Measurements from ENCODE around the gene UBE2R2. TPM values are rescaled to one million over a fixed set of nuclear protein-coding genes. Genes with fewer than 3 reads are reported as not detected.
"Not testable (repeated sequence)": the region's sequence is repeated elsewhere in the genome, so short reads cannot be mapped to it uniquely, and the experiment has no call there.

The UBE2R2 gene
- total and polyA plus RNA-seq, 4 donors = 18.1 to 35.4 (median 26.6) TPM

GRCh38 chr9:33808979-33809322 is 8.0 kb upstream of the UBE2R2 start:
- ATAC-seq (ENCODE audit: low FRiP score); H3K27ac ChIP-seq (ENCODE audit: low read depth in 1 of 2, low read length in 2 of 2); DNase-seq; H3K27me3 ChIP-seq (ENCODE audit: control insufficient read depth in 1 of 2, insufficient read depth in 2 of 2, low read length in 1 of 2); H3K36me3 ChIP-seq (ENCODE audit: control insufficient read depth in 1 of 2, insufficient read depth in 2 of 2, low read length in 1 of 2); H3K9me3 ChIP-seq (ENCODE audit: control insufficient read depth, low read length); H3K4me1 ChIP-seq (ENCODE audit: control insufficient read depth in 1 of 2, insufficient read depth in 2 of 2, low read length in 2 of 2); intact Hi-C loops (cut with DNase I); H3K4me3 ChIP-seq (ENCODE audit: low read length in 2 of 2): not testable (repeated sequence)
- 77 to 80% methylated on average over 1 of the region's 1 CpG for WGBS, 2 donors

- H3K27ac ChIP-seq (ENCODE audit: low read depth in 1 of 2, low read length in 2 of 2) = no peak overlapping the region
- intact Hi-C loops (cut with DNase I) = no loop called here
- 88 to 92% methylated on average over 1 of the region's 1 CpG for WGBS, 2 donors
- ATAC-seq (ENCODE audit: low FRiP score) (no peak), DNase-seq (no peak)
- H3K9me3 ChIP-seq (ENCODE audit: control insufficient read depth, low read length) = no peaks in the 10 kb centered on the region
- no peaks in the 10 kb centered on the region for H3K36me3 ChIP-seq (ENCODE audit: control insufficient read depth in 1 of 2, insufficient read depth in 2 of 2, low read length in 1 of 2)
- no peak overlapping the region for H3K4me3 ChIP-seq (ENCODE audit: low read length in 2 of 2)
- no peaks in the 10 kb centered on the region for H3K27me3 ChIP-seq (ENCODE audit: control insufficient read depth in 1 of 2, insufficient read depth in 2 of 2, low read length in 1 of 2)
- no peaks in the 10 kb centered on the region for H3K4me1 ChIP-seq (ENCODE audit: control insufficient read depth in 1 of 2, insufficient read depth in 2 of 2, low read length in 2 of 2)
Measured at GRCh38 chr9:33809506-33809905, 7.5 kb upstream of the UBE2R2 start.

- DNase-seq (no peak), ATAC-seq (ENCODE audit: low FRiP score) (no peak)
- WGBS, 2 donors = 64 to 68% methylated on average over 8 of the region's 8 CpGs
- intact Hi-C loops (cut with DNase I) = loop anchor here (1.0 to 10.0 kb wide), 4 partner anchors 37 to 441 kb away; no protein-coding TSS in a partner anchor
- no peak overlapping the region for H3K27ac ChIP-seq (ENCODE audit: low read depth in 1 of 2, low read length in 2 of 2)
- no peaks in the 10 kb centered on the region for H3K36me3 ChIP-seq (ENCODE audit: control insufficient read depth in 1 of 2, insufficient read depth in 2 of 2, low read length in 1 of 2)
- H3K9me3 ChIP-seq (ENCODE audit: control insufficient read depth, low read length) = no peaks in the 10 kb centered on the region
- no peak overlapping the region for H3K4me3 ChIP-seq (ENCODE audit: low read length in 2 of 2)
- H3K27me3 ChIP-seq (ENCODE audit: control insufficient read depth in 1 of 2, insufficient read depth in 2 of 2, low read length in 1 of 2) = no peaks in the 10 kb centered on the region
- H3K4me1 ChIP-seq (ENCODE audit: control insufficient read depth in 1 of 2, insufficient read depth in 2 of 2, low read length in 2 of 2) = no peaks in the 10 kb centered on the region
Measured at GRCh38 chr9:33813712-33814641, 3.0 kb upstream of the UBE2R2 start.

- 93 to 94% methylated on average over 7 of the region's 7 CpGs for WGBS, 2 donors
- intact Hi-C loops (cut with DNase I) = loop anchor here (2.0 to 10.0 kb wide), 3 partner anchors 35 to 439 kb away; no protein-coding TSS in a partner anchor
Measured at GRCh38 chr9:33815781-33816180, 1.2 kb upstream of the UBE2R2 start.

GRCh38 chr9:33817327-33818166 is 587 bp downstream of the UBE2R2 start:
- no peaks in the 10 kb centered on the region for H3K4me1 ChIP-seq (ENCODE audit: control insufficient read depth in 1 of 2, insufficient read depth in 2 of 2, low read length in 2 of 2)
- no peaks in the 10 kb centered on the region for H3K27me3 ChIP-seq (ENCODE audit: control insufficient read depth in 1 of 2, insufficient read depth in 2 of 2, low read length in 1 of 2)
- DNase-seq (peak in 1 of 2 donors; percentile 70), ATAC-seq (ENCODE audit: low FRiP score) (peak; percentile 48)
- H3K4me3 ChIP-seq (ENCODE audit: low read length in 2 of 2) = peak overlapping the region; percentile 73 to 98
- intact Hi-C loops (cut with DNase I) = loop anchor here in 1 of 2 donors (10.0 kb wide), 2 partner anchors 107 to 437 kb away; no protein-coding TSS in a partner anchor
- H3K36me3 ChIP-seq (ENCODE audit: control insufficient read depth in 1 of 2, insufficient read depth in 2 of 2, low read length in 1 of 2) = no peaks in the 10 kb centered on the region
- H3K9me3 ChIP-seq (ENCODE audit: control insufficient read depth, low read length) = no peaks in the 10 kb centered on the region
- WGBS, 2 donors = 1% methylated on average over 45 to 81 of the region's 81 CpGs
- H3K27ac ChIP-seq (ENCODE audit: low read depth in 1 of 2, low read length in 2 of 2) = peak overlapping the region; percentile 79 to 93

More at GRCh38 chr9:33815781-33816180, 1.2 kb upstream of the UBE2R2 start:
- Histone ChIP-seq H3K27me3 (ENCODE audit: control insufficient read depth in 1 of 2, insufficient read depth in 2 of 2, low read length in 1 of 2) (no peaks in the 10 kb centered on the region), H3K36me3 (ENCODE audit: control insufficient read depth in 1 of 2, insufficient read depth in 2 of 2, low read length in 1 of 2) (no peaks in the 10 kb centered on the region), H3K4me1 (ENCODE audit: control insufficient read depth in 1 of 2, insufficient read depth in 2 of 2, low read length in 2 of 2) (no peaks in the 10 kb centered on the region), H3K9me3 (ENCODE audit: control insufficient read depth, low read length) (no peaks in the 10 kb centered on the region), H3K27ac (ENCODE audit: low read depth in 1 of 2, low read length in 2 of 2) (no peak overlapping the region), H3K4me3 (ENCODE audit: low read length in 2 of 2) (no peak overlapping the region)
- no peak for DNase-seq
- ATAC-seq (ENCODE audit: low FRiP score) = no peak

GRCh38 chr9:33818167-33818846 is 1.3 kb downstream of the UBE2R2 start:
- H3K4me1 ChIP-seq (ENCODE audit: control insufficient read depth in 1 of 2, insufficient read depth in 2 of 2, low read length in 2 of 2) = no peaks in the 10 kb centered on the region
- H3K9me3 ChIP-seq (ENCODE audit: control insufficient read depth, low read length) = no peaks in the 10 kb centered on the region
- intact Hi-C loops (cut with DNase I) = loop anchor here in 1 of 2 donors (10.0 kb wide), 2 partner anchors 106 to 436 kb away; no protein-coding TSS in a partner anchor
- no peaks in the 10 kb centered on the region for H3K36me3 ChIP-seq (ENCODE audit: control insufficient read depth in 1 of 2, insufficient read depth in 2 of 2, low read length in 1 of 2)
- peak overlapping the region; percentile 56 to 79 for H3K27ac ChIP-seq (ENCODE audit: low read depth in 1 of 2, low read length in 2 of 2)
- H3K4me3 ChIP-seq (ENCODE audit: low read length in 2 of 2) = peak overlapping the region; percentile 73 to 98
- peak in 1 of 2 donors; percentile 72 for DNase-seq
- no peak for ATAC-seq (ENCODE audit: low FRiP score)
- no peaks in the 10 kb centered on the region for H3K27me3 ChIP-seq (ENCODE audit: control insufficient read depth in 1 of 2, insufficient read depth in 2 of 2, low read length in 1 of 2)
- 0 to 1% methylated on average over 13 to 18 of the region's 18 CpGs for WGBS, 2 donors

- Histone ChIP-seq H3K36me3 (ENCODE audit: control insufficient read depth in 1 of 2, insufficient read depth in 2 of 2, low read length in 1 of 2) (no peaks in the 10 kb centered on the region), H3K27ac (ENCODE audit: low read depth in 1 of 2, low read length in 2 of 2) (peak overlapping the region in 1 of 2 donors; percentile 56), H3K4me3 (ENCODE audit: low read length in 2 of 2) (peak overlapping the region; percentile 73 to 98), H3K9me3 (ENCODE audit: control insufficient read depth, low read length) (no peaks in the 10 kb centered on the region), H3K4me1 (ENCODE audit: control insufficient read depth in 1 of 2, insufficient read depth in 2 of 2, low read length in 2 of 2) (no peaks in the 10 kb centered on the region), H3K27me3 (ENCODE audit: control insufficient read depth in 1 of 2, insufficient read depth in 2 of 2, low read length in 1 of 2) (no peaks in the 10 kb centered on the region)
- DNase-seq (no peak), ATAC-seq (ENCODE audit: low FRiP score) (no peak)
- intact Hi-C loops (cut with DNase I) = loop anchor here in 1 of 2 donors (10.0 kb wide), 2 partner anchors 106 to 436 kb away; no protein-coding TSS in a partner anchor
- WGBS, 2 donors = 11 to 14% methylated on average over 4 of the region's 4 CpGs
Measured at GRCh38 chr9:33818847-33819500, 2.0 kb downstream of the UBE2R2 start.

All from aorta (tissue), 5 donors.